LNCaP clone FGC (cell line): ENCODE data around the gene RASGRP2.

Experiments
- DNase-seq: peaks from one replicate; pipeline ENCODE4 v3.0.0-alpha.2; 2011; ENCODE audit warnings: low read depth
- H3K4me3 ChIP-seq: 2 replicates; pipeline ENCODE4 v1.5.1; 2011; ENCODE audit warnings: mild to moderate bottlenecking, low read depth, low read length, control low read depth
- TF ChIP-seq, protein P1 (sequence below): IDR thresholded peaks from 2 replicates; pipeline ENCODE4 v1.5.1; 2012; ENCODE audit warnings: mild to moderate bottlenecking; ENCODE audit not compliant: control insufficient read depth, insufficient read depth; ENCODE audit errors: extremely low read depth

The RASGRP2 gene

DNA sequence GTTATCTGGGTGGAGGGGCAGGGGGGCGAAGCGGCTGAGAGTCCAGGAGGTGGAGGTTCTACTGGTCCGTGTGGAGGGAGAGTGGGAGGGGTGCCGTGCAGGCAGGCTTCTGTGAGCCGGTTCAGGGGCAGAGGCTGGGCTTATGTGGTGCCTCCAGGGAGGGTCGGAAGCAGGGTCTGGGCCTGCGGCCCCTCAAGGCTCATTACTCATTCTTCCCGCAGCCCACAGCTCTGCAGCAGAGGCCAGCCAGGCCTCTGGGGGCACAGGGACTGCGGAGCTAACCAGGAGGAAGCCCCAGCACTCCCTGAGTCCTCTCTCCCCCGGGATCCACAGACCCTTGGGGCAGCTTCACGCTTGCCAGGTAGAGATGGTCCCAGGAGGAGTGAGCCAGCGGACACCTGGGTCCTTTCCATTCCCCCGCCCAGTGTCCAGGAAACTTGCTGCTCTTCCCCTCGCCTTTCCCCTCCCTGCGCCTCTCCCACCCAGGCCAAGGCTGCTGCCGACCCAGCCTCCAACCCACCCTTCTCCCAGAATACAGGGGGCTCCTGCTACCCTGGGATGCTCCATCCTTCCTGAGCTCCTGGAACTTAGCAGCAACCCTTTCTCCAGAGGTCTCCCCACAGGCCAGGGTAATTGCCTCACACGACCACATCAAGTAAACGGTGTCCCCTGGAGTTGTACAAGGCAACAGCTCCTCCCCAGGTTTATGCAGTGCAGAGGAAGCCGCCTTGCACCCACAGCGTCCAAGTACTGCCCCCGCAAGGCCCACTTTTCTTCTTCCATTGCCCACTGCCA lies 27.3 kb downstream of the RASGRP2 start:
- no peak overlapping the region for H3K4me3 ChIP-seq
- DNase-seq: no peak

DNA sequence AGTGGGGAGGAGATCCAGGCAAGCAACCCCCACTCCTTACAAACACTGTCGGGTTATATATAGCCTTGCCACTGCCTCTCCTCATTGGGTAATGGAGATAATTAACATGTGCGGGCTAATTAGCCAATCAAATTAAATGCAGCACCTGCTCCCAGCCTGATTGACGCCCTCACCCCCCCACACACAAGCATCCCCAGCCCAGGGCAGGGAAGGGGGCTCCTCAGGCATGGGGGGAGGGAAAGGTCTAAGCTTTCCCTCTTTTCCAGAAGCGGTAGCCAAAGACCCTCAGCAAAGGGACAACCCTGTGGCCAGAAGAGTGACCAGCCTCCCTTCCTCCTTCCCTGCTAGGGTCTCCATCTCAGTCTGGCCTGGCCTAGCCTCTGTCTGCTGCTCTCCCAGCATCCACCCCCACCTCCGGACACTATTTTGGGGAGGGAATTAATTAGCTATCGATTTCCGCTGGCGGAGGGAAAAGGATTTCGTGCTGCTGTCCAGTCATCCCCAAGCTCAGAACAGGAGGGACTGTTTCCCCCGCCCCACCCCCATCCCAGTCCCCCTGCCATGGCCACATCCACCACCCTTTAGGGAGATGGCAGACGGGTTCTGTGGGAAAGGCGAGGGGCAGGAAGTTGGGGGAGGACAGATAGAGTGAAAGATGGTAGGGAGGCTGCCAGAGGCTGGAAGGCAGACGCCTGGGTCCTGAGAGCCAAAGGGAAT lies 28.0 kb downstream of the RASGRP2 start:
- no peak overlapping the region for H3K4me3 ChIP-seq
- TF ChIP-seq, protein P1, sequence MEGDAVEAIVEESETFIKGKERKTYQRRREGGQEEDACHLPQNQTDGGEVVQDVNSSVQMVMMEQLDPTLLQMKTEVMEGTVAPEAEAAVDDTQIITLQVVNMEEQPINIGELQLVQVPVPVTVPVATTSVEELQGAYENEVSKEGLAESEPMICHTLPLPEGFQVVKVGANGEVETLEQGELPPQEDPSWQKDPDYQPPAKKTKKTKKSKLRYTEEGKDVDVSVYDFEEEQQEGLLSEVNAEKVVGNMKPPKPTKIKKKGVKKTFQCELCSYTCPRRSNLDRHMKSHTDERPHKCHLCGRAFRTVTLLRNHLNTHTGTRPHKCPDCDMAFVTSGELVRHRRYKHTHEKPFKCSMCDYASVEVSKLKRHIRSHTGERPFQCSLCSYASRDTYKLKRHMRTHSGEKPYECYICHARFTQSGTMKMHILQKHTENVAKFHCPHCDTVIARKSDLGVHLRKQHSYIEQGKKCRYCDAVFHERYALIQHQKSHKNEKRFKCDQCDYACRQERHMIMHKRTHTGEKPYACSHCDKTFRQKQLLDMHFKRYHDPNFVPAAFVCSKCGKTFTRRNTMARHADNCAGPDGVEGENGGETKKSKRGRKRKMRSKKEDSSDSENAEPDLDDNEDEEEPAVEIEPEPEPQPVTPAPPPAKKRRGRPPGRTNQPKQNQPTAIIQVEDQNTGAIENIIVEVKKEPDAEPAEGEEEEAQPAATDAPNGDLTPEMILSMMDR: no peak
- no peak for DNase-seq

More for the DNA sequence above, 27.3 kb downstream of the RASGRP2 start:
- TF ChIP-seq, protein P1: no peak

DNA sequence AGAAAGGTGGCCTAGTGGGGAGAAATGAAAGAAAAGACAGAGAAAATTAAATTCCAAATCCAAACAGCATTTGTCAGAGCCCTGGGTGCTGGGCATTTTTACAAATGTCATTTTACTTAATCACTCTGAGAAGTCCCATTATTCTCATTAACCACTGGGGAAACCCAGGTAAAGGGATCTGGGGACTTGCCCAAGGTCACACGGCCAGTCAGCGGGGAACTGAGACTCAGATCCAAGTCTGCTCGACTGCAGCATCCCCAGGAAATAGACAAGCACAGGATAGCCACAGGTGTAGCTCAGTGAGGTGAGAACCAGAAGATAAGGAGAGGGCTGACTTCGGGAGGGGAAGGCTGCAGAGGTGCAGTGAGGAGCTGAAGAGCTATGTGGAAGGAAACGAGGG lies 28.8 kb downstream of the RASGRP2 start:
- H3K4me3 ChIP-seq: no peak overlapping the region
- TF ChIP-seq, protein P1: no peak
- DNase-seq: no peak

DNA sequence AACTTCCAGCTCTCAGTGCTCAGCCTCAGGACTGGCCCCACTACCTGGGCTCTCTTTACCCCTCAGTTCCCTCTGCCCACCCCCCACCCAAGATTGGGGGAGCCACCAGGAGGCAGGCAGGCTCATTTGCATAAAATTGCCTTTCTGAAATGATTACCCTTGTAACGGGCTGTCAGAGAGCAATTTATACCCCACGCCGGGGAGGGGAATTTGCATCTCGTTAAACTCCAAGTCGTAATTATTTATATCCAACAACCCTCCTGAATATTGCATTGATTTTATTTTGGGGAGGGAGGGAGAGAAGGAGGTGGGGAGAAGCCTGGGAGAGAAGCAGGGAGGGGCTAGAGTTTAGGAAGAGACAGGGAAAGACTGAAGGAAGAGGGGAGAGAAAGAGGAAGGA lies 29.3 kb downstream of the RASGRP2 start:
- no peak overlapping the region for H3K4me3 ChIP-seq
- DNase-seq: no peak
- TF ChIP-seq, protein P1: no peak

DNA sequence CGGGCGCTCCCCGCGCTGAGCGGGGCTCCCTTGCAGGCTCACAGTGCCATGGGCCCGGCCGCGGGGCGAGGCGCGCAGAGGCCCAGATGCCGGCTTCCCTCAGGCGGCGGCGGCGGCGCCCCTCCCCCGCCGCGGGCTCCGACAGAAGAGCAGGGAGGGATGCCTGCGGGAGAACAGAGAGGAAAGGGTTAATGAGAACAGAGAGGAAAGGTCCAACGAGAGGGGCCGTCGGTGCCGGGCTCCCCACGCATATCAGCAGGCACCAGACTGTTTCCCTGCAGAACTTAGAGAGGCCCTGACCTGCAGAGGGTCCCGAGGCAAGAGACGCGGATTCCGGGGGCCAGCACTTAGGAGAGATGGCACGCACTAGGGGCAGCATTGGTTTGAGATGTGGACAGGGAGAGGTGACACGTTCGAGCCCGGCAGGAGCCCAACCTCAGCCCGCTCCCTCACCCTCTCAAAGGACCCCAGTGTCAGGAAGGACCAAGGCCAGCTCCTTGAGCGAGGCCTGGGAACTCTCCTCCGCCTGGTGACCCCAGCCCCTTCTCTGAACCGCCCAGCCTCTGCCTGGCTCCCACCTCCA lies 30.1 kb downstream of the RASGRP2 start:
- no peak overlapping the region for H3K4me3 ChIP-seq
- TF ChIP-seq, protein P1: no peak
- no peak for DNase-seq

DNA sequence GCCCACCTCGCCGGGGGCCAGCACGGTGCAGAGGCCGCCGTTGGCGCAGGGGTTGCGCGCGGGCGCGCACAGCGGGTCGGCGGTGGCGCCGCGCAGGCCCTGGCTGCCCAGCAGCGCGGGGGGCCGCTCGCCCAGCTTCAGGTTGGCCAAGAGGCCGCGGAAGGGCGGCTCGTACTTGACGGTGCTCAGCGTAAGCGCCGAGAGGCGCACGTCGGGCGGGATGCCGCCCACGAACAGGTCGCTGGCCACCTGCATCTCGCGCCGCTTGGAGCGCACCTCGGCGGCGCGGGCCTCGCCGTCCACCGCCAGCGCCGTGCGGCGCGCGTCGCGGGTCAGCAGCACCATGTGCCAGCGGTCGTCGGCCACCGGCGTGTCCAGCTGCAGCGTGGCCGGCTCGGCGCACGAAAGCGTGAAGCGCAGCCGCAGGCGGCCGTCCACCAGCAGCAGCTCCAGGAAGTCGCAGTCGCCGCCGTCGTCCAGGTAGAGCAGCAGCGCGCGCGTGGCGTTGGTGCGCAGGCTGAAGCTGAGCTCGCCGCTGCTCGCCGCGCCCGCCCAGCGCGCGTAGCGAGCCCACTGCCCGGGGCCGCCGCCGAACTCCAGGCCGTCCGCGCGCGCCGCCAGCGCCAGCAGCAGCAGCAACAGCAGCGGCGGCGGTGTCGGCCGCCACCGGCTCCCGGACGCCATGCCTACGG lies 30.8 kb downstream of the RASGRP2 start:
- H3K4me3 ChIP-seq: no peak overlapping the region
- peak; percentile 13 for DNase-seq
- TF ChIP-seq, protein P1: peak; percentile 6; the same call in 1 of the 2 replicates
